GM23338 (cell line): ENCODE data around the gene MAS1L.

Experiments
- CREB1 ChIP-seq: fragments of 250-450 bp; sonication (Bioruptor Pico); IDR thresholded peaks from 2 replicates; pipeline ENCODE4 v1.5.0; 2020; ENCODE audit warnings: low read depth, mild to moderate bottlenecking, moderate library complexity
- EZH2 ChIP-seq: fragments of 200-600 bp; sonication (generic); IDR thresholded peaks from one replicate; pipeline ENCODE4 v1.8.0; 2017; ENCODE audit warnings: antibody characterized with exemption, mild to moderate bottlenecking, low read depth; ENCODE audit not compliant: unreplicated experiment
- EZH2phosphoT487 ChIP-seq: fragments of 200-600 bp; sonication (generic); IDR thresholded peaks from one replicate; pipeline ENCODE4 v1.8.1; 2018; ENCODE audit warnings: antibody characterized with exemption; ENCODE audit not compliant: unreplicated experiment
- POLR2AphosphoS5 ChIP-seq: IDR thresholded peaks from 2 replicates; pipeline ENCODE4 v1.6.1; 2016; ENCODE audit warnings: antibody characterized with exemption, low read depth
- STAT1 ChIP-seq: IDR thresholded peaks from one replicate; pipeline ENCODE4 v1.6.1; 2016; ENCODE audit warnings: antibody characterized with exemption; ENCODE audit not compliant: unreplicated experiment
- ZNF331 ChIP-seq: fragments of 250-450 bp; sonication (Bioruptor Pico); IDR thresholded peaks from 2 replicates; pipeline ENCODE4 v1.5.0; 2020; ENCODE audit warnings: low read depth, mild to moderate bottlenecking, moderate library complexity
- TF ChIP-seq, protein P1 (sequence below), 2 experiments: fragments of 200-600 bp in 1 of 2; sonication (generic) in 1 of 2; conservative IDR thresholded peaks; 2 replicates each; pipeline versions ENCODE4 v1.5.1 to v1.6.1; 2016 to 2017; ENCODE audit warnings: antibody characterized with exemption in 2 of 2, low read depth in 2 of 2, mild to moderate bottlenecking in 2 of 2, moderate library complexity in 1 of 2
- TF ChIP-seq, protein P2 (sequence below): IDR thresholded peaks from one replicate; pipeline ENCODE4 v1.6.1; 2018; ENCODE audit warnings: antibody characterized with exemption; ENCODE audit not compliant: unreplicated experiment

DNA sequence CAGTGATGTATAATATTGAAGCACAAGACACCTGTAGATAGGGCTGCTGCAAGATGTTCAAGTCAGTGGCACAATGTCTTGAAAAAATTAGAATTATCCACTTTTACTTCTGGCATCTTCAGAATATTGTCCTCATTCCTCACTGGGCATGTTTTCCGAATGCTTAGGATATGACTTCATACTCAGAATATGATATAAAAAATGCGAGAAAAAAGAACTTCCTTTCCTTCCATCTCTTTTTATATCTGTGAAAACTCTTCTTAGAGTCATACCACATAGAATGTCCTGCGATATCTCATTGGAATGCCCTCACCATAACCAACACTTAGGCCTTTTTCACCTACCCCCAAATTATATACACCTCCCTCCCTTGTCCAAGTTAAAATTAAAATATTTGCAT is 4.6 kb downstream of the MAS1L start:
- TF ChIP-seq, protein P1, sequence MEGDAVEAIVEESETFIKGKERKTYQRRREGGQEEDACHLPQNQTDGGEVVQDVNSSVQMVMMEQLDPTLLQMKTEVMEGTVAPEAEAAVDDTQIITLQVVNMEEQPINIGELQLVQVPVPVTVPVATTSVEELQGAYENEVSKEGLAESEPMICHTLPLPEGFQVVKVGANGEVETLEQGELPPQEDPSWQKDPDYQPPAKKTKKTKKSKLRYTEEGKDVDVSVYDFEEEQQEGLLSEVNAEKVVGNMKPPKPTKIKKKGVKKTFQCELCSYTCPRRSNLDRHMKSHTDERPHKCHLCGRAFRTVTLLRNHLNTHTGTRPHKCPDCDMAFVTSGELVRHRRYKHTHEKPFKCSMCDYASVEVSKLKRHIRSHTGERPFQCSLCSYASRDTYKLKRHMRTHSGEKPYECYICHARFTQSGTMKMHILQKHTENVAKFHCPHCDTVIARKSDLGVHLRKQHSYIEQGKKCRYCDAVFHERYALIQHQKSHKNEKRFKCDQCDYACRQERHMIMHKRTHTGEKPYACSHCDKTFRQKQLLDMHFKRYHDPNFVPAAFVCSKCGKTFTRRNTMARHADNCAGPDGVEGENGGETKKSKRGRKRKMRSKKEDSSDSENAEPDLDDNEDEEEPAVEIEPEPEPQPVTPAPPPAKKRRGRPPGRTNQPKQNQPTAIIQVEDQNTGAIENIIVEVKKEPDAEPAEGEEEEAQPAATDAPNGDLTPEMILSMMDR (conservative IDR thresholded peaks at IDR 0.05; ENCODE audit: low read depth in 2 of 2) = no peak
- TF ChIP-seq ZNF331 (CRISPR knock-in tag) (no peak), EZH2 (no peak), EZH2phosphoT487 (no peak), POLR2AphosphoS5 (no peak), CREB1 (CRISPR knock-in tag) (no peak), STAT1 (no peak)
- TF ChIP-seq, protein P2, sequence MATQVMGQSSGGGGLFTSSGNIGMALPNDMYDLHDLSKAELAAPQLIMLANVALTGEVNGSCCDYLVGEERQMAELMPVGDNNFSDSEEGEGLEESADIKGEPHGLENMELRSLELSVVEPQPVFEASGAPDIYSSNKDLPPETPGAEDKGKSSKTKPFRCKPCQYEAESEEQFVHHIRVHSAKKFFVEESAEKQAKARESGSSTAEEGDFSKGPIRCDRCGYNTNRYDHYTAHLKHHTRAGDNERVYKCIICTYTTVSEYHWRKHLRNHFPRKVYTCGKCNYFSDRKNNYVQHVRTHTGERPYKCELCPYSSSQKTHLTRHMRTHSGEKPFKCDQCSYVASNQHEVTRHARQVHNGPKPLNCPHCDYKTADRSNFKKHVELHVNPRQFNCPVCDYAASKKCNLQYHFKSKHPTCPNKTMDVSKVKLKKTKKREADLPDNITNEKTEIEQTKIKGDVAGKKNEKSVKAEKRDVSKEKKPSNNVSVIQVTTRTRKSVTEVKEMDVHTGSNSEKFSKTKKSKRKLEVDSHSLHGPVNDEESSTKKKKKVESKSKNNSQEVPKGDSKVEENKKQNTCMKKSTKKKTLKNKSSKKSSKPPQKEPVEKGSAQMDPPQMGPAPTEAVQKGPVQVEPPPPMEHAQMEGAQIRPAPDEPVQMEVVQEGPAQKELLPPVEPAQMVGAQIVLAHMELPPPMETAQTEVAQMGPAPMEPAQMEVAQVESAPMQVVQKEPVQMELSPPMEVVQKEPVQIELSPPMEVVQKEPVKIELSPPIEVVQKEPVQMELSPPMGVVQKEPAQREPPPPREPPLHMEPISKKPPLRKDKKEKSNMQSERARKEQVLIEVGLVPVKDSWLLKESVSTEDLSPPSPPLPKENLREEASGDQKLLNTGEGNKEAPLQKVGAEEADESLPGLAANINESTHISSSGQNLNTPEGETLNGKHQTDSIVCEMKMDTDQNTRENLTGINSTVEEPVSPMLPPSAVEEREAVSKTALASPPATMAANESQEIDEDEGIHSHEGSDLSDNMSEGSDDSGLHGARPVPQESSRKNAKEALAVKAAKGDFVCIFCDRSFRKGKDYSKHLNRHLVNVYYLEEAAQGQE = no peak
